Measurements from ENCODE around the gene ACOX3.

DNA sequence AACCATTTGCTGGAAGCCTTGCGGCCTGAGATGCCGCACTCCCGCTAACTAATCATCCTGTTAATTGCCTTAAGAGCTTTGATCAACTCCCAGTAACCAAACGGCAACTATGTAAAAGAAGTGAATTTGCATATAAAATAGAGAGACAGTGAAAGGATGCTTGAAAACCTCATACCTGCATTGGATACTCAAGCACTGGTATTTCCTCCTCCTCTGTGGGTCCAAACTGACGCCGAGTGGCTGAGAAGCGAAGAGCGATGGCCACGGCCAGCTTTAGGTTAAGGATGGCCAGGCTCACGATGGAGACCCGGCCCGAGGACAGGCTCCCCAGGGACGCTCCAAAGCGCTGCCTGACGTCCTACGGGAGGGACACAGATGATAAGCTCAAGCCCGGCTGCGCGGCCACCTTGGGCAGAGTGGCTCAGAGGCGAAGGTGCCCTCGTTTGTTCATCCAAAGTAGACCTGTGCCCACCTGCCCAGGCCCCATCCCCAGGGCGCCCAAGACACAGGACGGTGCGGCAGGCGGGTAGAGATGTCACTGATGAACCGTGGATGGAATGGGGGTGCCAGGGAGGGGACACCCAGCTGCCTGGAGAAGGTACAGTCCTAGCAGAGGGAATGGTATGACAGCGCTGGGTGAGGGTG, 43.6 kb downstream of the ACOX3 start:
- TF ChIP-seq CTCF (IDR thresholded peaks at IDR 0.05) (no peak), POLR2A (IDR thresholded peaks at IDR 0.05) (no peak)
